DND-41 (cell line): Measurements from ENCODE around the gene WDR59.

ENCODE experiments used
- ATAC-seq: fragments of 200-7000 bp; cut with Tn5 transposase; 3 replicates; pipeline ENCODE4 v1.9.1; 2021; ENCODE audit warnings: low read depth; ENCODE audit not compliant: insufficient read depth
- DNase-seq: peaks from one replicate; pipeline ENCODE4 v3.0.0-alpha.2; 2020
- H2AFZ ChIP-seq: 2 replicates; pipeline ENCODE4 v1.6.0; 2012; ENCODE audit warnings: low read depth, low read length
- H3K27ac ChIP-seq: 2 replicates; pipeline ENCODE4 v1.5.1; 2012; ENCODE audit warnings: low read length, inconsistent platforms
- H3K27me3 ChIP-seq: fragments of 200-600 bp; sonication (generic); 2 replicates; pipeline ENCODE4 v1.6.0; 2012; ENCODE audit warnings: low read length, mild to moderate bottlenecking, inconsistent platforms; ENCODE audit not compliant: insufficient read depth, poor library complexity
- H3K36me3 ChIP-seq: 2 replicates; pipeline ENCODE4 v1.5.1; 2012; ENCODE audit warnings: low read length, inconsistent platforms; ENCODE audit not compliant: insufficient read depth
- H3K4me1 ChIP-seq: 2 replicates; pipeline ENCODE4 v1.5.1; 2012; ENCODE audit warnings: mild to moderate bottlenecking, low read length; ENCODE audit not compliant: insufficient read depth
- H3K4me2 ChIP-seq: 2 replicates; pipeline ENCODE4 v1.6.0; 2012; ENCODE audit warnings: mild to moderate bottlenecking, moderate library complexity, low read length, inconsistent platforms; ENCODE audit not compliant: insufficient read depth
- H3K4me3 ChIP-seq, 2 experiments: fragments of 200-600 bp in 1 of 2; shearing (Covaris generic) in 1 of 2; 2 replicates each; pipeline ENCODE4 v1.5.1; 2012 to 2016; ENCODE audit warnings: inconsistent platforms in 2 of 2, low read length in 2 of 2, mild to moderate bottlenecking in 2 of 2, low read depth in 1 of 2, moderate library complexity in 1 of 2
- H3K79me2 ChIP-seq: 2 replicates; pipeline ENCODE4 v1.6.0; 2012; ENCODE audit warnings: low read length, inconsistent platforms; ENCODE audit not compliant: insufficient read depth
- H3K9ac ChIP-seq: 2 replicates; pipeline ENCODE4 v1.6.0; 2012; ENCODE audit warnings: low read depth, mild to moderate bottlenecking, inconsistent platforms, low read length, moderate library complexity
- H3K9me3 ChIP-seq: 2 replicates; pipeline ENCODE4 v1.5.1; 2012; ENCODE audit warnings: low read length, moderate library complexity, mild to moderate bottlenecking, inconsistent platforms; ENCODE audit not compliant: insufficient read depth, severe bottlenecking
- H4K20me1 ChIP-seq: 2 replicates; pipeline ENCODE4 v1.6.0; 2012; ENCODE audit warnings: low read length; ENCODE audit not compliant: insufficient read depth
- CTCF ChIP-seq: IDR thresholded peaks from 2 replicates; pipeline ENCODE4 v1.5.1; 2012; ENCODE audit warnings: borderline replicate concordance, low read length, moderate library complexity, mild to moderate bottlenecking; ENCODE audit not compliant: poor library complexity, severe bottlenecking; ENCODE audit errors: extremely low read depth
- EZH2 ChIP-seq: IDR thresholded peaks from 3 replicates; pipeline ENCODE4 v1.6.1; 2012; ENCODE audit warnings: borderline replicate concordance, low read depth, mild to moderate bottlenecking, moderate library complexity, low read length, inconsistent platforms; ENCODE audit not compliant: severe bottlenecking

WDR59 gene

GRCh38 chr16:74954763-74955162 lies 30.2 kb downstream of the WDR59 start:
- TF ChIP-seq CTCF (no peak), EZH2 (no peak)
- no peaks in the 10 kb centered on the region for H3K79me2 ChIP-seq
- H2AFZ ChIP-seq, result no peak overlapping the region
- no peaks in the 10 kb centered on the region for H3K4me1 ChIP-seq
- DNase-seq (no peak), ATAC-seq (no peak)
- H4K20me1 ChIP-seq, result no peaks in the 10 kb centered on the region
- no peaks in the 10 kb centered on the region for H3K9me3 ChIP-seq
- H3K36me3 ChIP-seq, result peaks cover 69% of the 10 kb centered on the region
- H3K9ac ChIP-seq, result no peak overlapping the region
- no peak overlapping the region for H3K4me3 ChIP-seq
- no peaks in the 10 kb centered on the region for H3K27me3 ChIP-seq
- no peak overlapping the region for H3K27ac ChIP-seq
- H3K4me2 ChIP-seq, result no peak overlapping the region

- Histone ChIP-seq H3K79me2 (no peaks in the 10 kb centered on the region), H3K36me3 (peaks cover 70% of the 10 kb centered on the region), H3K27ac (no peak overlapping the region), H3K9ac (no peak overlapping the region), H3K4me3 (no peak overlapping the region), H3K27me3 (no peaks in the 10 kb centered on the region), H3K9me3 (no peaks in the 10 kb centered on the region), H3K4me1 (no peaks in the 10 kb centered on the region), H2AFZ (no peak overlapping the region), H3K4me2 (no peak overlapping the region), H4K20me1 (no peaks in the 10 kb centered on the region)
- TF ChIP-seq CTCF (no peak), EZH2 (no peak)
- ATAC-seq (no peak), DNase-seq (no peak)
Measured at GRCh38 chr16:74951681-74952080, 33.2 kb downstream of the WDR59 start.

GRCh38 chr16:74951206-74951605 lies 33.7 kb downstream of the WDR59 start:
- TF ChIP-seq EZH2 (no peak), CTCF (no peak)
- no peak overlapping the region for H3K4me3 ChIP-seq
- H3K27me3 ChIP-seq, result no peaks in the 10 kb centered on the region
- no peak overlapping the region for H3K4me2 ChIP-seq
- no peaks in the 10 kb centered on the region for H3K79me2 ChIP-seq
- ATAC-seq (no peak), DNase-seq (no peak)
- H4K20me1 ChIP-seq, result no peaks in the 10 kb centered on the region
- H3K4me1 ChIP-seq, result no peaks in the 10 kb centered on the region
- no peak overlapping the region for H3K9ac ChIP-seq
- H3K9me3 ChIP-seq, result no peaks in the 10 kb centered on the region
- H2AFZ ChIP-seq, result no peak overlapping the region
- H3K36me3 ChIP-seq, result peaks cover 67% of the 10 kb centered on the region
- H3K27ac ChIP-seq, result no peak overlapping the region

- Histone ChIP-seq H3K36me3 (peaks cover 61% of the 10 kb centered on the region), H3K4me2 (no peak overlapping the region), H3K9ac (no peak overlapping the region), H3K27ac (no peak overlapping the region), H3K4me1 (no peaks in the 10 kb centered on the region), H3K4me3 (no peak overlapping the region), H4K20me1 (no peaks in the 10 kb centered on the region), H3K27me3 (no peaks in the 10 kb centered on the region), H2AFZ (no peak overlapping the region), H3K9me3 (no peaks in the 10 kb centered on the region), H3K79me2 (no peaks in the 10 kb centered on the region)
- ATAC-seq (no peak), DNase-seq (no peak)
- TF ChIP-seq EZH2 (no peak), CTCF (no peak)
Measured at GRCh38 chr16:74950511-74950910, 34.4 kb downstream of the WDR59 start.
